ENCODE data around the gene SUB1.
A peak's percentile ranks its signal among the peaks of the same experiment; 100 is the strongest.
"Not testable (repeated sequence)": the region's sequence is repeated elsewhere in the genome, so short reads cannot be mapped to it uniquely, and the experiment has no call there.

The SUB1 gene

GRCh38 chr5:32585446-32586275, at the start of gene SUB1:
Gene SUB1, plus strand, starts transcription at chr5:32585557. Its CDS starts 2,956 bp downstream, at chr5:32588513.
- DNase-seq: peak; percentile 87
- in situ Hi-C loops (cut with HindIII; ENCODE audit: low pct_ligation_motif_present, low pct_unique_long_range_greater_than_20kb, low sequenced_read_pairs): no loop called here

DNA sequence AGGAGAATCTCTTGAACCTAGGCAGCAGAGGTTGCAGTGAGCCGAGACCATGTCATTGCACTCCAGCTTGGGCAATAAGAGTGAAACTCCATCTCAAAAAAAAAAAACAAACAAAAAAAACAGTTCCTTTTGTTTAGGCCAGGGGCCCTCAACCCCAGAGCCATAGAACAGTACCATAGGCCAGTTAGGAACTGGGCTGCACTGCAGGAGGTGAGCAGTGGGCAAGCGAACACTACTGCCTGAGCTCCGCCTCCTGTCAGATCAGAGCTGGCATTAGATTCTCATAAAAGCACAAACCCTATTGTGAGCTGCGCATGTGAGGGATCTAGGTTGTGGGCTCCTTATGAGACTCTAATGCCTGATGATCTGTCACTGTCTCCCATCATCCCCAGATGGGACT, 49.1 kb upstream of the SUB1 start:
- in situ Hi-C loops (cut with HindIII; ENCODE audit: low pct_ligation_motif_present, low pct_unique_long_range_greater_than_20kb, low sequenced_read_pairs): no loop called here

GRCh38 chr5:32537437-32538029, 47.8 kb upstream of the SUB1 start:
- in situ Hi-C loops (cut with HindIII; ENCODE audit: low pct_ligation_motif_present, low pct_unique_long_range_greater_than_20kb, low sequenced_read_pairs): not testable (repeated sequence)

More for the DNA sequence above, 49.1 kb upstream of the SUB1 start:
- no peak for DNase-seq

DNA sequence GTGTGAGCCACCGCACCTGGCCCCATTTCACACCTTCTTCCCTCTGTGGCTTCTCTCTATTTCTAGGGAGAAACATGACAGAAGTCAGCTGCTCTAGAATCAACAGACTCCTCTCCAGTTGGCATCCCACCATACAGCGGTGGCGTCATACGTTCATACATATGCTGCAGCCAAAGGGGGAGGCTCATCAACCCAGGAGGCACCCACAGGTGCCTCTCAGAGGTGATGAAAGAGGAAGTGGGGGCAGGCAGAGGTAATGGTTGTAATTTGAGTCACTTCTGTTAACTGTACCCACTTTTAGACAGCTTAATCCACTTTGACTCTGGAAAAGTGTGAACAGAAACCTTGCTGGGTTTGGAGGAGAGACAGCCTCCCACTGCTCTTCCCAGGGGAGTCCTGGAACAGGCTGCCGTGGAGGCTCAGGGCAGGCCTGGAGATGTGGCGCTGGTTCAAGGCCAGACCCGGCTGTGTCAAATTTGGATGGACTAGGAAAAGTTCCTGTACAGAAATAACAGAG, 47.3 kb upstream of the SUB1 start:
- in situ Hi-C loops (cut with HindIII; ENCODE audit: low pct_ligation_motif_present, low pct_unique_long_range_greater_than_20kb, low sequenced_read_pairs): no loop called here
- no peak for DNase-seq

More at GRCh38 chr5:32537437-32538029, 47.8 kb upstream of the SUB1 start:
- DNase-seq: peak; percentile 53

DNA sequence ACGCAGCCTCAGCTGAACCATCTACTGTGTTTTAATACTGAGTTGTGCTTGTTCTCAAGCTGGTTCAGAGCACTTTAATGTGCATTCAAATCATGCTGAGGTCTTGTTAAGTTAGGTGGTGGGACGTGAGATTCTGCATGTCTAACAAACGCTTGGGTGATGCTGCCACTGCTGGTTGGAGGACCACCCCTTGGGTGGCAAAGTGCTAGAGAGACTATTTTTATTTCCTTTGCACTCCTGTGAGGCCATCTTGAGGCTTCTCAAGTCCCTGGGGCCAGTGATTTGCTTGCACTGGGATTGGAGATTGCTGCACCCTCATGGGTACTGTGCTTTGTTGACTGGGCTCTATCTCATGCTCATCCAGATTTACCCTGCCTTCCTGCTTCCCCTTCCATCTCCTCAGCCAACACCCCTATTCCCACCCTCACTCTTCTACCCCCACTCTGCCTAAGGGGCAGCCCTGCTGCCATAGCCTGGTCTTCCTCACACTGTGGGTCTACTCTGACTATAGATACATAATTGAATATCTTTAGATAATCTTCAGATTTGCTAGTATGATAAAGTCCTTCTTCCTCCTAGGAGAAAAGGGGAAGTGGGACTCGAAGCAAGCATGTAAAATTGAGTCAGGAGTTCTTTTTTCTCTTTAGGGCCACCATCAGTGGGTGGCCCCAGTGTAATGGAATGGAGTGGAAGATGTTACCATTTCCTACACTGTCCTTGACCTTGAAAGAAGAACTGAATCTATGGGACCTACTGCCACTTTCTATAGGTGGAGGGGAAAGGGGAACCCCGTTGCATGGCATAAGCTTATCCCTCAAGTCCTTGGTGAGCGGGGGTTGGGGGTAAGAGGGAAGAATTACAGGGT, 45.1 kb upstream of the SUB1 start:
- no peak for DNase-seq
- in situ Hi-C loops (cut with HindIII; ENCODE audit: low pct_ligation_motif_present, low pct_unique_long_range_greater_than_20kb, low sequenced_read_pairs): no loop called here

DNA sequence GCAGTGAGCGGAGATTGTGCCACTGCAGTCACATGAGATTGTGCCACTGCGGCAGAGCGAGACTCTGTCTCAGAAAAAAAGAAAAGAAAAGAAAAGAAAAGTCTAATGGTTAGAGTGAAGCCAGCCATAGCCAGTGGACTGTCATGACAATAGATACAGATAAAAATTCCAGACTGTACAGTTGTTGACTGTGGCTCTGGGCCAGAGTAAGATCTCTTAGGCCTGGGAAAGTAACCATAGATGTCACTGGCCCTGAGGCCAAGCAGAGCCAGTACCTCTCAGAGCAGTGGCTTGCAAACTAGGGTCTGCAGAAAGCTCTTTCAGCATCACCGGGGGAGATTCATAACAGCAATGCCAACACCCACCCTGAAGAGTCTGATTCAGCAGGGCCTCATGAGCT, 44.1 kb upstream of the SUB1 start:
- DNase-seq: no peak
- in situ Hi-C loops (cut with HindIII; ENCODE audit: low pct_ligation_motif_present, low pct_unique_long_range_greater_than_20kb, low sequenced_read_pairs): no loop called here

DNA sequence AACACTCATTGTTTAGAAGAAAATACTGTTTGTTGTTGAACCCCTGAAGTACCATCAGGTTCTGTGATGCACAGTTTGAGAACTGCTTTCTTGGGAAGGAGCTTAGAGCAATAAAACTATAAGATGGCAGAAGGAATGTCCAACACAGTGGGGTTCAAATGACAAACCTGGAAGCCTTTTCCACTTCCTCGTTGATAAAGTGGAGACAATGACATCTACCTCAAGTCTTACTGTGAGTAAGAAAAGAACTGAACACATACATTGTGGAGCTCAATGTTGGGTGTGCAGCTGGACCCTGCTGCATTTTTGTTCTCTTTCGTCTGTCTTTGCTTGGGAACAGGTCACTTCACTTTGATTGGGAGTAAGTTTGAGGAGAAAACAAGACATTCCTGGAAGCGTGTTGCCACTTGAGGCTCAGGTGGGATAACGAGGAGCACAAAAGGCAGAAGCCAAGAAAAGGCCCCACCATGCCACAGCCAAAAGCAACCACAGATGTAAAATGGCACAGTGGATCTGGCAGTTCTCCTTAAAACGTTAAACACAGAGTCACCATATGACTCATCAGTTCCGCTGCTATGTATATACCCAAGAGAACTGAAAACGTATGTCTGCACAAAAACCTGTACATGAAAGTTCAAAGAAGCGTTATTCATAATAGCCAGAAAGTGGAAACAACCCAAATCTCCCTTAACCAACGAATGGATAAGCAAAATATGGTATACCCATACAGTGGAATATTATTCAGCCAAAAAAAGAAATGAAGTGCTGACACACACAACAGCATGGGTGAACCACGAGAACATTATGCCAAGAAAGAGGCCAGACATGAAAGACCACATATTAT, 42.9 kb upstream of the SUB1 start:
- in situ Hi-C loops (cut with HindIII; ENCODE audit: low pct_ligation_motif_present, low pct_unique_long_range_greater_than_20kb, low sequenced_read_pairs): no loop called here
- no peak for DNase-seq

DNA sequence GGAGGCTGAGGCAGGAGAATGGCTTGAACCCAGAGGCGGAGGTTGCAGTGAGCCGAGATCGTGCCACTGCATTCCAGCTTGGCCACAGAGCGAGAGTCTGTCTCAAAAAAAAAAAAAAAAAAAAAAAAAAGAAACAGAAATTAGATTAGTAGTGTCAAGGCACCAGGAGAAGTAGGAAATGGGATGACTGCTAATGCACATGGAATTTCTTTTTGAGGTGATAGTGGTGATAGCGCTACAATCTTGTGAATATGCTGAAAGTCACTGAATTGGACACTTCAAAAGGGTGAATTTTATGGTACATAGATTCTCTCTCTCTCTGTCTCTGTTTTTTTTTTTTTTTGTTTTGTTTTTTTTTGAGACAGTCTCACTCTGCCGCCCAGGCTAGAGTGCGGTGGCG, 42.1 kb upstream of the SUB1 start:
- DNase-seq: no peak
- in situ Hi-C loops (cut with HindIII; ENCODE audit: low pct_ligation_motif_present, low pct_unique_long_range_greater_than_20kb, low sequenced_read_pairs): no loop called here

DNA sequence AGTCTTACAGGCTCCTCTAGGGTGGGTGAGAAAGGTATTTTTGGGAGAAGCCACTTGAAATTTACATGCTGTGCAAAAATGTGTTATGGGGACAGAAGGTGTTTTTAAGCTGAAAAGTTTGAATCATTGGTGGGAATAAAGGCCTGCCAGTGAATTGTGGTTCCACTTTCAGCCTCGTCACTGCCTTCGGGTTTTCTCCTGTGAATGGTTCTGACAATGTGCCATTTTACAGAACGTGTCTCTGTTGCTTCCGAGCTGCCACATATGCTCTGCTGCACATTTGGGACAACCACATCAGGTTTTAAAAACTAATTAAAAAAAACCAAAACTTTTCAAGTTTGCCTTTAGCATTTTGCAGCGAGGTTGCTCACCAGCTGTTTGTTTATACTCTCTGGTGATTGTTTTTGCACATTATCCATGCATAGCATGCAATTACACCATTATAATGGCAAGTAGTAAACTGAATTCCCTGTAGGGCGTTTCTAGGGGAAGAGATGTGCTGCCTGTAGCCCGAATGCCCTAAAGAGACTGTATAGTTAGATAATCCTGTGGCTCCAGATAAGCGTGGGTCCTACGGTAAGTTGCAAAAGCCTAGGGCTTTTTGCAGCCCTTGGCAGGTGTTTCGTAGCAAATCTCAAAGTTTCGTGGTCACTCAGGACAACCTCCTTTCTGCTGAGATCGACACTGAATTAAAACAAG, 40.1 kb upstream of the SUB1 start:
- DNase-seq: no peak
- in situ Hi-C loops (cut with HindIII; ENCODE audit: low pct_ligation_motif_present, low pct_unique_long_range_greater_than_20kb, low sequenced_read_pairs): no loop called here

- DNase-seq: no peak
- in situ Hi-C loops (cut with HindIII; ENCODE audit: low pct_ligation_motif_present, low pct_unique_long_range_greater_than_20kb, low sequenced_read_pairs): no loop called here
Measured at GRCh38 chr5:32551194-32551593, 34.2 kb upstream of the SUB1 start.

- in situ Hi-C loops (cut with HindIII; ENCODE audit: low pct_ligation_motif_present, low pct_unique_long_range_greater_than_20kb, low sequenced_read_pairs): no loop called here
- DNase-seq: no peak
Measured at GRCh38 chr5:32551865-32552264, 33.5 kb upstream of the SUB1 start.

DNA sequence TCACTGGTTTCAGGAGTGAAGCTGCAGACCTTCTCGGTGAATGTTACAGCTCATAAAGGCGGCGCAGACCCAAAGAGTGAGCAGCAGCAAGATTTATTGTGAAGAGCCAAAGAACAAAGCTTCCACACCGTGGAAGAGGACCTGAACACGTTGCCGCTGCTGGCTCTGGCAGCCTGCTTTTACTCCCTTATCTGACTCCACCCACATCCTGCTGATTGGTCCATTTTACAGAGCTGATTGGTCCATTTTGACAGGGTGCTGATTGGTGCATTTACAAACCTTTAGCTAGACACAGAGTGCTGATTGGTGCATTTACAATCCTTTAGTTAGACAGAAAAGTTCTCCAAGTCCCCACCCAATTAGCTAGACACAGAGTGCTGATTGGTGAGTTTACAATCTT, 32.9 kb upstream of the SUB1 start:
- in situ Hi-C loops (cut with HindIII; ENCODE audit: low pct_ligation_motif_present, low pct_unique_long_range_greater_than_20kb, low sequenced_read_pairs); DNase-seq: not testable (repeated sequence)

GRCh38 chr5:32552936-32553335, 32.4 kb upstream of the SUB1 start:
- DNase-seq: no peak
- in situ Hi-C loops (cut with HindIII; ENCODE audit: low pct_ligation_motif_present, low pct_unique_long_range_greater_than_20kb, low sequenced_read_pairs): no loop called here

- DNase-seq; in situ Hi-C loops (cut with HindIII; ENCODE audit: low pct_ligation_motif_present, low pct_unique_long_range_greater_than_20kb, low sequenced_read_pairs): not testable (repeated sequence)
Measured at GRCh38 chr5:32554181-32554780, 31.1 kb upstream of the SUB1 start.

- DNase-seq; in situ Hi-C loops (cut with HindIII; ENCODE audit: low pct_ligation_motif_present, low pct_unique_long_range_greater_than_20kb, low sequenced_read_pairs): not testable (repeated sequence)
Measured at GRCh38 chr5:32556543-32556942, 28.8 kb upstream of the SUB1 start.

GRCh38 chr5:32559411-32559810, 25.9 kb upstream of the SUB1 start:
- no peak for DNase-seq
- in situ Hi-C loops (cut with HindIII; ENCODE audit: low pct_ligation_motif_present, low pct_unique_long_range_greater_than_20kb, low sequenced_read_pairs): no loop called here

GRCh38 chr5:32559921-32560320, 25.4 kb upstream of the SUB1 start:
- DNase-seq: no peak
- in situ Hi-C loops (cut with HindIII; ENCODE audit: low pct_ligation_motif_present, low pct_unique_long_range_greater_than_20kb, low sequenced_read_pairs): no loop called here
